ENCODE data around the gene SPRYD7.

DNA sequence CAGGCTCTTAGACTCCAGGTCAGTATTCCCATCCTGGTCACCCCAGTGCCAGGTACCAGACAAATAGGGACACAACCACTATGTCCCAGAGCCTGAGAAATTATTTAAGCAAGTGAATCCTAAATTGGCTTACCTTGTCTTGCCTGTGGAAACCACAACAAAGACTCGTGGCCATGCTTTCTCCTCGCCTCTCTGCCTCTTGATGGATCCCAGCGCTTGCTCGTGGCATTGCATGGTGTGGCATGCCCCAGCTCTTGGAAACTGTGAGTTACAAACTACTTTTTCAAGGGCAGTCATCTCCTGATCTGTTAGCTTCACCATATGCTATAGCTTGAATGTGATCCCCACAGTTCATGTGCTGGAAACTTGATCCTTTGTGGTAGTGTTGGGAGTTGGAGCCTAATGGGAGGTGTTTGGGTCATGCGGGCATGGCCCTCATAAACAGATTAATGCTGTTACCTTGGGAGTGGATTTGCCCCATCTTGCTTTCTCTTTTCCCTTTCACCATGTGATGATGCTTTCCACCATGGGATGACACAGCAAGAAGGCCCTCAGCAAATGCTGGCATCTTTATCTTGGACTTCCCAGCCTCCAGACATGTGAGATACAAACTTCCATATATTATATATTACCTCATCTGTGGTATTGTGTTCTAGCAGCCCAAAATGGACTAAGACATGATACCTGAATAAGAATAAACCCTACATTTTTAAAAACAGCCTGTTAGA is 31.2 kb downstream of the SPRYD7 start:
- TF ChIP-seq, protein P1, sequence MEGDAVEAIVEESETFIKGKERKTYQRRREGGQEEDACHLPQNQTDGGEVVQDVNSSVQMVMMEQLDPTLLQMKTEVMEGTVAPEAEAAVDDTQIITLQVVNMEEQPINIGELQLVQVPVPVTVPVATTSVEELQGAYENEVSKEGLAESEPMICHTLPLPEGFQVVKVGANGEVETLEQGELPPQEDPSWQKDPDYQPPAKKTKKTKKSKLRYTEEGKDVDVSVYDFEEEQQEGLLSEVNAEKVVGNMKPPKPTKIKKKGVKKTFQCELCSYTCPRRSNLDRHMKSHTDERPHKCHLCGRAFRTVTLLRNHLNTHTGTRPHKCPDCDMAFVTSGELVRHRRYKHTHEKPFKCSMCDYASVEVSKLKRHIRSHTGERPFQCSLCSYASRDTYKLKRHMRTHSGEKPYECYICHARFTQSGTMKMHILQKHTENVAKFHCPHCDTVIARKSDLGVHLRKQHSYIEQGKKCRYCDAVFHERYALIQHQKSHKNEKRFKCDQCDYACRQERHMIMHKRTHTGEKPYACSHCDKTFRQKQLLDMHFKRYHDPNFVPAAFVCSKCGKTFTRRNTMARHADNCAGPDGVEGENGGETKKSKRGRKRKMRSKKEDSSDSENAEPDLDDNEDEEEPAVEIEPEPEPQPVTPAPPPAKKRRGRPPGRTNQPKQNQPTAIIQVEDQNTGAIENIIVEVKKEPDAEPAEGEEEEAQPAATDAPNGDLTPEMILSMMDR (IDR thresholded peaks at IDR 0.05), result no peak
- TF ChIP-seq POLR2A (IDR thresholded peaks at IDR 0.05), result no peak
- no peak for TF ChIP-seq EP300 (IDR thresholded peaks at IDR 0.05)

All from stomach (tissue), 4 donors.